ENCODE data around the gene ZMYND15. TPM values are rescaled to one million over a fixed set of nuclear protein-coding genes. Genes with fewer than 3 reads are reported as not detected.

The ZMYND15 gene
- total and polyA plus RNA-seq, 2 experiments from 2014 or later, result 2.9 to 4.1 TPM

DNA sequence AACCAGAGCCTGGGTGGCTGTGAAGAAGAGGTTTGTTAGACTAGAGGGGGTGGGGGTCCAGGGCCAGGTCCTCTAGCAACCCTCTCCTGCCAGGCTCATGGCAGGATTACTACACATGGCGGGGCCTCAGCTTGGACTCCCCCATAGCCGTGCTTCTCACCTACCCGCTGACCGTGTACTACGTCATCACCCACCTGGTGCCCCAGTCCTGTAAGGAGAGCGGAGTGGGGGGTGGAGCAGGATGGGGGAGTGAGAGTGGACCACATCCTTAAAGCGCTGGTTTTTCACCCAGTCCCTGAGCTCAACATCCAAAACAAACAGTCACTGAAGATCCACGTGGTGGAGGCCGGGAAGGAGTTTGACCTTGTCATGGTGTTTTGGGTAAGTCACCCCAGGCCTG lies 4.3 kb downstream of the ZMYND15 start:
- TF ChIP-seq EZH2 (IDR thresholded peaks at IDR 0.05; ENCODE audit: borderline replicate concordance), result no peak
- no peak for TF ChIP-seq EZH2phosphoT487 (IDR thresholded peaks at IDR 0.05; ENCODE audit: low read depth, severe bottlenecking, unreplicated experiment)
- TF ChIP-seq, protein P1, sequence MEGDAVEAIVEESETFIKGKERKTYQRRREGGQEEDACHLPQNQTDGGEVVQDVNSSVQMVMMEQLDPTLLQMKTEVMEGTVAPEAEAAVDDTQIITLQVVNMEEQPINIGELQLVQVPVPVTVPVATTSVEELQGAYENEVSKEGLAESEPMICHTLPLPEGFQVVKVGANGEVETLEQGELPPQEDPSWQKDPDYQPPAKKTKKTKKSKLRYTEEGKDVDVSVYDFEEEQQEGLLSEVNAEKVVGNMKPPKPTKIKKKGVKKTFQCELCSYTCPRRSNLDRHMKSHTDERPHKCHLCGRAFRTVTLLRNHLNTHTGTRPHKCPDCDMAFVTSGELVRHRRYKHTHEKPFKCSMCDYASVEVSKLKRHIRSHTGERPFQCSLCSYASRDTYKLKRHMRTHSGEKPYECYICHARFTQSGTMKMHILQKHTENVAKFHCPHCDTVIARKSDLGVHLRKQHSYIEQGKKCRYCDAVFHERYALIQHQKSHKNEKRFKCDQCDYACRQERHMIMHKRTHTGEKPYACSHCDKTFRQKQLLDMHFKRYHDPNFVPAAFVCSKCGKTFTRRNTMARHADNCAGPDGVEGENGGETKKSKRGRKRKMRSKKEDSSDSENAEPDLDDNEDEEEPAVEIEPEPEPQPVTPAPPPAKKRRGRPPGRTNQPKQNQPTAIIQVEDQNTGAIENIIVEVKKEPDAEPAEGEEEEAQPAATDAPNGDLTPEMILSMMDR (IDR thresholded peaks at IDR 0.05; ENCODE audit: poor library complexity), result no peak
- peaks cover 12% of the 10 kb centered on the region for H3K4me1 ChIP-seq (ENCODE audit: insufficient read depth)
- H2AFZ ChIP-seq, result no peak overlapping the region
- no peaks in the 10 kb centered on the region for H3K9me2 ChIP-seq (replicated peaks; ENCODE audit: insufficient read depth)
- no peaks in the 10 kb centered on the region for H3K79me2 ChIP-seq
- no peak for DNase-seq (ENCODE audit: low spot score)
- H3K9me3 ChIP-seq (ENCODE audit: low read depth), result no peaks in the 10 kb centered on the region
- no peaks in the 10 kb centered on the region for H3K36me3 ChIP-seq (replicated peaks; ENCODE audit: insufficient read depth, low read depth)
- WGBS (ENCODE audit: low lambda C conversion rate, missing lambda C conversion rate), result 91% methylated on average over 9 of the region's 9 CpGs
- no peak overlapping the region for H3K27ac ChIP-seq
- no peaks in the 10 kb centered on the region for H4K20me1 ChIP-seq (ENCODE audit: insufficient read depth, poor library complexity, severe bottlenecking)
- H3K27me3 ChIP-seq, result peaks cover 28% of the 10 kb centered on the region
- no peak overlapping the region for H3K4me3 ChIP-seq
- H3K4me2 ChIP-seq, result no peak overlapping the region

DNA sequence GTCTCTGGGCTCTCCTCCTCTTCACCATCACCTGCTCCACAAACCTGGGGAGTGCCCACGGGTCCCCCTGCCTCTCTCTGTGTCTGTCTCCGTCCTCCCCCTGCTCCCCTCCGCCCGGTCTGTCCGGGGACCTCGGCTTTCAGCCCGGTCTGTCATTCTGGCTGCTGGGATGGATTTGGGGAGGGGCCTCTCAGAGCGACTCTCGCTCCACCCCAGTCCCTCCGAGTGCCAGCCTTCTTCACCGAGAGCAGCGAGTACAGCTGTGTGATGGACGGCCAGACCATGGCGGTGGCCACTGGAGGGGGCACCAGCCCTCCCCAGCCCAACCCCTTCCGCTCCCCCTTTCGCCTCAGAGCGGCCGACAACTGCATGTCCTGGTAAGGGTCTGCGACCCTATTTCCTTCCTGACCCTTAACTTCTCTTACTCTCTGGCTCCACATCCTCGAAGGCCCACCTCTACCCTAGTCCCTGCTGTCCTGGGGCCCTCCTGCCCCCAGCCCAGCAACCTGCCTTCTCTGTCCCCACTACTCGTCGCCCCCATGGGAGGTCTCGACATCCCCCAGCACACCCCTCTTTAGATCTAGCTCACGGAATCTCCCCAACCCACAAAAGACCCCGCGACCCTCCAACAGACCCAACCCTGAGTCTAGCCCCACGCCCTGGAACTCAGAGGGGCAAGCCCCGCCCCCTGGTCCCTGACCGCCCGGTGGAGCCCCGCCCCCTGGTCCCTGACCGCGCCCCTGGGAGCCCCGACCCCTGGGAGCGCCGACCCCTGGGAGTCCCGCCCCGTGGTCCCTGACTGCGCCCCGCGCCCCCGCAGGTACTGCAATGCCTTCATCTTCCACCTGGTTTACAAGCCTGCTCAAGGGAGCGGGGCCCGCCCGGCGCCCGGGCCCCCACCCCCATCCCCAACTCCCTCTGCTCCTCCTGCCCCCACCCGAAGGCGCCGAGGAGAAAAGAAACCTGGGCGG lies 5.7 kb downstream of the ZMYND15 start:
- peak; percentile 51 for DNase-seq (ENCODE audit: low spot score)
- H3K9me2 ChIP-seq (replicated peaks; ENCODE audit: insufficient read depth), result no peaks in the 10 kb centered on the region
- no peaks in the 10 kb centered on the region for H3K36me3 ChIP-seq (replicated peaks; ENCODE audit: insufficient read depth, low read depth)
- H3K27ac ChIP-seq, result no peak overlapping the region
- 9% methylated on average over 31 of the region's 51 CpGs for WGBS (ENCODE audit: low lambda C conversion rate, missing lambda C conversion rate)
- peak overlapping the region; percentile 77 for H3K4me2 ChIP-seq
- no peaks in the 10 kb centered on the region for H4K20me1 ChIP-seq (ENCODE audit: insufficient read depth, poor library complexity, severe bottlenecking)
- no peak for TF ChIP-seq EZH2phosphoT487 (IDR thresholded peaks at IDR 0.05; ENCODE audit: low read depth, severe bottlenecking, unreplicated experiment)
- no peak for TF ChIP-seq EZH2 (IDR thresholded peaks at IDR 0.05; ENCODE audit: borderline replicate concordance)
- TF ChIP-seq, protein P1 (IDR thresholded peaks at IDR 0.05; ENCODE audit: poor library complexity), result no peak
- peaks cover 27% of the 10 kb centered on the region for H3K27me3 ChIP-seq
- peaks cover 12% of the 10 kb centered on the region for H3K4me1 ChIP-seq (ENCODE audit: insufficient read depth)
- no peak overlapping the region for H3K4me3 ChIP-seq
- H3K9me3 ChIP-seq (ENCODE audit: low read depth), result no peaks in the 10 kb centered on the region
- no peaks in the 10 kb centered on the region for H3K79me2 ChIP-seq
- H2AFZ ChIP-seq, result peak overlapping the region; percentile 49

DNA sequence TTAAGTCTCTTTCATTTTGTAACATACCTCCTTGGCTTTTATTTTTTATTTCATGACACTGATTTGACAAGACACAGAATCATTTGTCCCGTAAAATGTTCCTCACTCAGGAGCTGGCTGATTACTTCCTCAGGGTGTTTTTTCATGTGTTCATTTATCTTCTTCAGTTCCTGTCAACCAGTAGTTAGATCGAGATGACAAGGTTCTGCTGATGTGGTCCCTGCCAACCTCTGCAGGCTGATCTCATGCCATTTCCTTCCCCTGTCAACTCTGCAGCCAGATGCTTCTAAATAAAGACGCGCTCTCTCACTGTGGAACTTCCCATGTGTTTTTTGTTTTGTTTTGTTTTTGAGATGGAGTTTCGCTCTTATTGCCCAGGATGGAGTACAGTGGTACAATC lies 8.2 kb downstream of the ZMYND15 start:
- Histone ChIP-seq H3K9me2 (replicated peaks; ENCODE audit: insufficient read depth) (no peaks in the 10 kb centered on the region), H3K79me2 (no peaks in the 10 kb centered on the region), H3K4me3 (no peak overlapping the region), H3K36me3 (replicated peaks; ENCODE audit: insufficient read depth, low read depth) (no peaks in the 10 kb centered on the region), H3K27me3 (peaks cover 25% of the 10 kb centered on the region), H2AFZ (no peak overlapping the region), H4K20me1 (ENCODE audit: insufficient read depth, poor library complexity, severe bottlenecking) (no peaks in the 10 kb centered on the region), H3K4me2 (no peak overlapping the region), H3K4me1 (ENCODE audit: insufficient read depth) (peaks cover 12% of the 10 kb centered on the region), H3K9me3 (ENCODE audit: low read depth) (no peaks in the 10 kb centered on the region), H3K27ac (no peak overlapping the region)
- DNase-seq (ENCODE audit: low spot score), result no peak
- TF ChIP-seq EZH2 (IDR thresholded peaks at IDR 0.05; ENCODE audit: borderline replicate concordance) (no peak), EZH2phosphoT487 (IDR thresholded peaks at IDR 0.05; ENCODE audit: low read depth, severe bottlenecking, unreplicated experiment) (no peak)
- TF ChIP-seq, protein P1 (IDR thresholded peaks at IDR 0.05; ENCODE audit: poor library complexity), result no peak
- WGBS (ENCODE audit: low lambda C conversion rate, missing lambda C conversion rate), result 79% methylated on average over 5 of the region's 5 CpGs

Data from hepatocyte (in vitro differentiated cells).